HL-60 (cell line): ENCODE data around the gene SBSN.

Source experiments
- POLR2AphosphoS5 ChIP-seq: IDR thresholded peaks from 2 replicates; pipeline ENCODE4 v1.6.1; 2012; ENCODE audit warnings: low read depth
- TF ChIP-seq, protein P1 (sequence below): IDR thresholded peaks from one replicate; pipeline ENCODE4 v1.5.1; 2011; ENCODE audit warnings: low read length, control low read depth, inconsistent platforms; ENCODE audit not compliant: insufficient read depth
- TF ChIP-seq, protein P2 (sequence below): IDR thresholded peaks from 2 replicates; pipeline ENCODE4 v1.6.1; 2012; ENCODE audit warnings: low read depth; ENCODE audit not compliant: insufficient replicate concordance

DNA sequence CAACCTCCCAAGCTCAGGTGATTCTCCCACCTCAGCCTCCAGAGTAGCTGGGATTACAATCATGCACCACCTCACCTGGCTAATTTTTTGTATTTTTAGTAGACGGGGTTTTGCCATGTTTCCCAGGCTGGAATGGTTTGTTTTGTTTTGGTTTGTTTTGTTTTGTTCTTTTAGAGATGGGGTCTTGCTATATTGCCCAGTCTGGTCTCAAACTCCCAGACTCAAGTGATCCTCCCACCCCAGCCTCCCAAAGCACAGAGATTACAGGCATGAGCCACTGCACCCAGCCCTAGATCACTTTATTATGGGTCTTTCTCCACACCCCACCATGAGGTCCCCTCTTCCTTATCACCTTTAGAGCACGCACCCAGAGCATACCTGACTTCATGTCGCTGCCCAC is 29.9 kb downstream of the SBSN start:
- TF ChIP-seq POLR2AphosphoS5, result no peak
- TF ChIP-seq, protein P1, sequence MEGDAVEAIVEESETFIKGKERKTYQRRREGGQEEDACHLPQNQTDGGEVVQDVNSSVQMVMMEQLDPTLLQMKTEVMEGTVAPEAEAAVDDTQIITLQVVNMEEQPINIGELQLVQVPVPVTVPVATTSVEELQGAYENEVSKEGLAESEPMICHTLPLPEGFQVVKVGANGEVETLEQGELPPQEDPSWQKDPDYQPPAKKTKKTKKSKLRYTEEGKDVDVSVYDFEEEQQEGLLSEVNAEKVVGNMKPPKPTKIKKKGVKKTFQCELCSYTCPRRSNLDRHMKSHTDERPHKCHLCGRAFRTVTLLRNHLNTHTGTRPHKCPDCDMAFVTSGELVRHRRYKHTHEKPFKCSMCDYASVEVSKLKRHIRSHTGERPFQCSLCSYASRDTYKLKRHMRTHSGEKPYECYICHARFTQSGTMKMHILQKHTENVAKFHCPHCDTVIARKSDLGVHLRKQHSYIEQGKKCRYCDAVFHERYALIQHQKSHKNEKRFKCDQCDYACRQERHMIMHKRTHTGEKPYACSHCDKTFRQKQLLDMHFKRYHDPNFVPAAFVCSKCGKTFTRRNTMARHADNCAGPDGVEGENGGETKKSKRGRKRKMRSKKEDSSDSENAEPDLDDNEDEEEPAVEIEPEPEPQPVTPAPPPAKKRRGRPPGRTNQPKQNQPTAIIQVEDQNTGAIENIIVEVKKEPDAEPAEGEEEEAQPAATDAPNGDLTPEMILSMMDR, result no peak
- TF ChIP-seq, protein P2, sequence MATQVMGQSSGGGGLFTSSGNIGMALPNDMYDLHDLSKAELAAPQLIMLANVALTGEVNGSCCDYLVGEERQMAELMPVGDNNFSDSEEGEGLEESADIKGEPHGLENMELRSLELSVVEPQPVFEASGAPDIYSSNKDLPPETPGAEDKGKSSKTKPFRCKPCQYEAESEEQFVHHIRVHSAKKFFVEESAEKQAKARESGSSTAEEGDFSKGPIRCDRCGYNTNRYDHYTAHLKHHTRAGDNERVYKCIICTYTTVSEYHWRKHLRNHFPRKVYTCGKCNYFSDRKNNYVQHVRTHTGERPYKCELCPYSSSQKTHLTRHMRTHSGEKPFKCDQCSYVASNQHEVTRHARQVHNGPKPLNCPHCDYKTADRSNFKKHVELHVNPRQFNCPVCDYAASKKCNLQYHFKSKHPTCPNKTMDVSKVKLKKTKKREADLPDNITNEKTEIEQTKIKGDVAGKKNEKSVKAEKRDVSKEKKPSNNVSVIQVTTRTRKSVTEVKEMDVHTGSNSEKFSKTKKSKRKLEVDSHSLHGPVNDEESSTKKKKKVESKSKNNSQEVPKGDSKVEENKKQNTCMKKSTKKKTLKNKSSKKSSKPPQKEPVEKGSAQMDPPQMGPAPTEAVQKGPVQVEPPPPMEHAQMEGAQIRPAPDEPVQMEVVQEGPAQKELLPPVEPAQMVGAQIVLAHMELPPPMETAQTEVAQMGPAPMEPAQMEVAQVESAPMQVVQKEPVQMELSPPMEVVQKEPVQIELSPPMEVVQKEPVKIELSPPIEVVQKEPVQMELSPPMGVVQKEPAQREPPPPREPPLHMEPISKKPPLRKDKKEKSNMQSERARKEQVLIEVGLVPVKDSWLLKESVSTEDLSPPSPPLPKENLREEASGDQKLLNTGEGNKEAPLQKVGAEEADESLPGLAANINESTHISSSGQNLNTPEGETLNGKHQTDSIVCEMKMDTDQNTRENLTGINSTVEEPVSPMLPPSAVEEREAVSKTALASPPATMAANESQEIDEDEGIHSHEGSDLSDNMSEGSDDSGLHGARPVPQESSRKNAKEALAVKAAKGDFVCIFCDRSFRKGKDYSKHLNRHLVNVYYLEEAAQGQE, result no peak
